GM12873 (cell line): ENCODE results near the gene JAGN1.

ENCODE experiments used
- CTCF ChIP-seq: IDR thresholded peaks from 2 replicates; pipeline ENCODE4 v1.5.1; 2012; ENCODE audit warnings: low read depth, mild to moderate bottlenecking, moderate library complexity, low read length, control low read depth; ENCODE audit not compliant: insufficient read depth; ENCODE audit errors: missing control alignments

The JAGN1 gene

GRCh38 chr3:9889405-9889804 is 1.0 kb upstream of the JAGN1 start:
- TF ChIP-seq CTCF, result no peak

GRCh38 chr3:9891072-9891622 is 737 bp downstream of the JAGN1 start:
- TF ChIP-seq CTCF, result no peak

- no peak for TF ChIP-seq CTCF
These were observed 3.3 kb downstream of the JAGN1 start for GRCh38 chr3:9893739-9894138.

GRCh38 chr3:9897408-9898372 is 7.3 kb downstream of the JAGN1 start:
- TF ChIP-seq CTCF, result no peak

GRCh38 chr3:9898467-9899241 is 8.2 kb downstream of the JAGN1 start:
- TF ChIP-seq CTCF, result no peak

- no peak for TF ChIP-seq CTCF
These were observed 8.9 kb downstream of the JAGN1 start for GRCh38 chr3:9899289-9899791.

GRCh38 chr3:9901967-9902366 is 11.6 kb downstream of the JAGN1 start:
- no peak for TF ChIP-seq CTCF
